CD14-positive monocyte (primary cell): ENCODE data around the gene ACVR1B. TPM values are rescaled to one million over a fixed set of nuclear protein-coding genes. Genes with fewer than 3 reads are reported as not detected.

Source experiments
- DNase-seq, 3 donors: peaks; one replicate each; pipeline ENCODE4 v3.0.0-alpha.2; 2011 to 2022
- H2AFZ ChIP-seq: 2 replicates; pipeline ENCODE4 v1.6.0; 2012; ENCODE audit warnings: mild to moderate bottlenecking, low read depth, low read length, inconsistent platforms; ENCODE audit not compliant: insufficient read depth, poor library complexity, severe bottlenecking
- H3K27ac ChIP-seq, 2 donors: 1 replicate in 1 of 2; 2 replicates in 1 of 2; pipeline ENCODE4 v1.5.1; 2012 to 2013; ENCODE audit warnings: low read length in 2 of 2, control low read depth in 1 of 2, inconsistent platforms in 1 of 2, low read depth in 1 of 2, mild to moderate bottlenecking in 1 of 2
- H3K27me3 ChIP-seq, 2 donors: one replicate each; pipeline versions ENCODE4 v1.6.0 to v1.6.1; 2011 to 2013; ENCODE audit warnings: low read length in 2 of 2; ENCODE audit not compliant: control insufficient read depth in 2 of 2, insufficient read depth in 2 of 2
- H3K36me3 ChIP-seq, 2 donors: replicated peaks in 1 of 2; 1 replicate in 1 of 2; 2 replicates in 1 of 2; pipeline versions ENCODE4 v1.5.1 to v1.6.1; 2012 to 2013; ENCODE audit warnings: low read length in 2 of 2, control low read depth in 1 of 2, inconsistent platforms in 1 of 2, mild to moderate bottlenecking in 1 of 2; ENCODE audit not compliant: insufficient read depth in 2 of 2, control insufficient read depth in 1 of 2
- H3K4me1 ChIP-seq, 2 donors: 1 replicate in 1 of 2; 2 replicates in 1 of 2; pipeline versions ENCODE4 v1.5.1 to v1.6.1; 2012 to 2013; ENCODE audit warnings: low read length in 2 of 2, control low read depth in 1 of 2, inconsistent platforms in 1 of 2, mild to moderate bottlenecking in 1 of 2, moderate library complexity in 1 of 2; ENCODE audit not compliant: insufficient read depth in 2 of 2, control insufficient read depth in 1 of 2
- H3K4me2 ChIP-seq: replicated peaks from 2 replicates; pipeline ENCODE3; 2012; ENCODE audit warnings: low read length, moderate library complexity, mild to moderate bottlenecking; ENCODE audit not compliant: poor library complexity, severe bottlenecking; ENCODE audit errors: extremely low read depth
- H3K4me3 ChIP-seq, 3 experiments: fragments of 200-600 bp in 1 of 3; sonication (generic) in 1 of 3; replicated peaks in 1 of 3; 1 replicate in 2 of 3; 2 replicates in 1 of 3; pipeline ENCODE4 v1.5.1; 2011 to 2013; ENCODE audit warnings: low read length in 3 of 3, mild to moderate bottlenecking in 3 of 3, control low read depth in 2 of 3, low read depth in 2 of 3, inconsistent platforms in 1 of 3, moderate library complexity in 1 of 3
- H3K79me2 ChIP-seq: 2 replicates; pipeline ENCODE4 v1.6.0; 2012; ENCODE audit warnings: mild to moderate bottlenecking, control low read depth, inconsistent platforms, low read length, moderate library complexity; ENCODE audit not compliant: insufficient read depth
- H3K9ac ChIP-seq: 2 replicates; pipeline ENCODE4 v1.6.0; 2017; ENCODE audit warnings: low read length, mild to moderate bottlenecking; ENCODE audit not compliant: insufficient read depth, poor library complexity, severe bottlenecking
- H3K9me3 ChIP-seq, 2 donors: replicated peaks in 1 of 2; 1 replicate in 1 of 2; 2 replicates in 1 of 2; pipeline versions ENCODE4 v1.5.1 to v1.6.1; 2012 to 2013; ENCODE audit warnings: low read length in 2 of 2, control low read depth in 1 of 2; ENCODE audit not compliant: control insufficient read depth in 1 of 2, insufficient read depth in 1 of 2
- H4K20me1 ChIP-seq: 2 replicates; pipeline ENCODE4 v1.6.0; 2012; ENCODE audit warnings: mild to moderate bottlenecking, low read length, control low read depth, moderate library complexity; ENCODE audit not compliant: insufficient read depth
- H3K27ac Mint-ChIP-seq, 7 donors: one replicate each; pipeline ENCODE4 v1.8.0; 2020; ENCODE audit warnings: mild to moderate bottlenecking in 7 of 7, mixed read lengths in 7 of 7, moderate library complexity in 6 of 7, inconsistent platforms in 2 of 7
- H3K27me3 Mint-ChIP-seq, 3 donors: one replicate each; pipeline ENCODE4 v1.8.0; 2021 to 2022; ENCODE audit warnings: low read depth in 3 of 3, mild to moderate bottlenecking in 3 of 3, mixed read lengths in 3 of 3, moderate library complexity in 3 of 3, inconsistent platforms in 1 of 3
- H3K36me3 Mint-ChIP-seq, 2 donors: one replicate each; pipeline ENCODE4 v1.8.0; 2020; ENCODE audit warnings: mixed read lengths in 2 of 2, inconsistent platforms in 1 of 2, mild to moderate bottlenecking in 1 of 2
- H3K4me1 Mint-ChIP-seq: one replicate; pipeline ENCODE4 v1.8.0; 2020; ENCODE audit warnings: mild to moderate bottlenecking, mixed read lengths
- H3K4me3 Mint-ChIP-seq, 2 donors: one replicate each; pipeline ENCODE4 v1.8.0; 2020; ENCODE audit warnings: mild to moderate bottlenecking in 2 of 2, mixed read lengths in 2 of 2, moderate library complexity in 1 of 2
- H3K9me3 Mint-ChIP-seq, 7 donors: one replicate each; pipeline ENCODE4 v1.8.0; 2020 to 2022; ENCODE audit warnings: mixed read lengths in 7 of 7, mild to moderate bottlenecking in 6 of 7, moderate library complexity in 6 of 7, inconsistent platforms in 2 of 7
- CTCF ChIP-seq: fragments of 200-600 bp; IDR thresholded peaks from one replicate; pipeline ENCODE4 v1.8.0; 2022; ENCODE audit warnings: antibody characterized with exemption, mild to moderate bottlenecking
- WGBS: methylation state at CpG from one replicate; pipeline ENCODE4 v1.1.5; 2013; ENCODE audit warnings: missing lambda C conversion rate; ENCODE audit not compliant: insufficient coverage; 5-methylcytosine and 5-hydroxymethylcytosine counted together
- intact Hi-C, 2 donors: fragments of 100-400 bp; cut with micrococcal nuclease; formaldehyde crosslinking; loops; one replicate each; pipeline versions ENCODE4 v1.15.0 to v1.15.1; 2023
- polyA plus RNA-seq, 3 donors: library from polyadenylated mRNA; depleted of rRNA in 1 of 3; unstranded in 2 of 3; stranded (reverse) in 1 of 3; fragments of 300-500 nt in 2 of 3; fragments of >200 nt in 1 of 3; fragmentation: Illumina TruSeq in 2 of 3; gene quantifications; 1 replicate in 2 of 3; 2 replicates in 1 of 3; pipeline ENCODE4 v1.2.3, GENCODE V29; 2012 to 2021

The ACVR1B gene
- polyA plus RNA-seq, 3 donors: 1.8 to 18.5 (median 3.9) TPM

GRCh38 chr12:51941604-51942003, 9.9 kb upstream of the ACVR1B start:
- WGBS: 35% methylated on average over 4 of the region's 4 CpGs
- H3K4me3 ChIP-seq: no peak overlapping the region
- H3K27me3 ChIP-seq: no peaks in the 10 kb centered on the region
- Mint-ChIP-seq H3K4me3 (no peak overlapping the region), H3K27me3 (peaks cover 2 to 8% (median 8%) of the 10 kb centered on the region in 3 donors), H3K27ac (peak overlapping the region in 1 of 7 donors; percentile 28), H3K36me3 (peaks cover 4 to 8% of the 10 kb centered on the region in 2 donors), H3K4me1 (peaks cover 4% of the 10 kb centered on the region), H3K9me3 (peaks cover 15 to 24% (median 19%) of the 10 kb centered on the region in 7 donors)
- DNase-seq: no peak
- no peak for TF ChIP-seq CTCF
- no peak overlapping the region for H3K9ac ChIP-seq
- H2AFZ ChIP-seq: no peak overlapping the region
- no peak overlapping the region for H3K4me2 ChIP-seq
- peaks cover 11 to 12% of the 10 kb centered on the region in 2 donors for H3K9me3 ChIP-seq
- H4K20me1 ChIP-seq: no peaks in the 10 kb centered on the region
- H3K4me1 ChIP-seq: no peaks in the 10 kb centered on the region
- no peaks in the 10 kb centered on the region for H3K79me2 ChIP-seq
- H3K27ac ChIP-seq: no peak overlapping the region
- H3K36me3 ChIP-seq: no peaks in the 10 kb centered on the region
- intact Hi-C loops: no loop called here

- no peaks in the 10 kb centered on the region for H3K27me3 ChIP-seq
- peaks cover 11 to 12% of the 10 kb centered on the region in 2 donors for H3K9me3 ChIP-seq
- H4K20me1 ChIP-seq: no peaks in the 10 kb centered on the region
- H3K4me2 ChIP-seq: no peak overlapping the region
- intact Hi-C loops: no loop called here
- no peak overlapping the region for H2AFZ ChIP-seq
- WGBS: 95% methylated on average over 4 of the region's 7 CpGs
- Mint-ChIP-seq H3K4me1 (peaks cover 4% of the 10 kb centered on the region), H3K36me3 (peaks cover 4 to 8% of the 10 kb centered on the region in 2 donors), H3K4me3 (no peak overlapping the region), H3K9me3 (peaks cover 15 to 24% (median 19%) of the 10 kb centered on the region in 7 donors), H3K27ac (no peak overlapping the region), H3K27me3 (peaks cover 2 to 8% (median 8%) of the 10 kb centered on the region in 3 donors)
- H3K27ac ChIP-seq: no peak overlapping the region
- H3K79me2 ChIP-seq: no peaks in the 10 kb centered on the region
- no peaks in the 10 kb centered on the region for H3K36me3 ChIP-seq
- no peak for TF ChIP-seq CTCF
- H3K4me3 ChIP-seq: no peak overlapping the region
- H3K4me1 ChIP-seq: no peaks in the 10 kb centered on the region
- DNase-seq: no peak
- no peak overlapping the region for H3K9ac ChIP-seq
Measured at GRCh38 chr12:51942056-51942455, 9.4 kb upstream of the ACVR1B start.
